Gastroesophageal sphincter (tissue), 3 donors: ENCODE data around the gene SUOX.

Source experiments
- CTCF ChIP-seq, 4 experiments: fragments of 200-600 bp in 2 of 4; fragments of 450-650 bp in 2 of 4; sonication (generic) in 1 of 4; IDR thresholded peaks; one replicate each; pipeline ENCODE4 v1.5.1; 2017 to 2019; ENCODE audit warnings: antibody characterized with exemption in 4 of 4, mild to moderate bottlenecking in 2 of 4, moderate library complexity in 2 of 4
- POLR2A ChIP-seq, 2 donors: fragments of 450-650 bp; IDR thresholded peaks; one replicate each; pipeline ENCODE4 v1.6.1; 2017; ENCODE audit warnings: antibody characterized with exemption in 2 of 2, mild to moderate bottlenecking in 2 of 2, moderate library complexity in 1 of 2
- POLR2AphosphoS5 ChIP-seq: sonication (generic); formaldehyde crosslinking; IDR thresholded peaks from one replicate; pipeline ENCODE4 v1.6.1; 2017; ENCODE audit warnings: antibody characterized with exemption

GRCh38 chr12:56029666-56030293 is 32.7 kb downstream of the SUOX start:
- TF ChIP-seq CTCF (IDR thresholded peaks at IDR 0.05) (peak in 3 of 4 experiments; percentile 53 to 70 (median 55)), POLR2AphosphoS5 (peak; percentile 31), POLR2A (IDR thresholded peaks at IDR 0.05) (no peak)
